ENCODE measurements around the gene ERMN.

ERMN gene

GRCh38 chr2:157327621-157328500 is 2.2 kb upstream of the ERMN start:
- peak; percentile 65 for DNase-seq

GRCh38 chr2:157327200-157327599 is 1.6 kb upstream of the ERMN start:
- DNase-seq, result no peak

GRCh38 chr2:157326698-157327097 is 1.1 kb upstream of the ERMN start:
- no peak for DNase-seq

- no peak for DNase-seq
These were observed 1.2 kb downstream of the ERMN start for GRCh38 chr2:157324331-157324843.

- no peak for DNase-seq
These were observed 3.2 kb downstream of the ERMN start for GRCh38 chr2:157322432-157322831.

GRCh38 chr2:157321466-157321865 is 4.2 kb downstream of the ERMN start:
- DNase-seq, result no peak

- no peak for DNase-seq
These were observed 5.2 kb downstream of the ERMN start for GRCh38 chr2:157320409-157320808.

- no peak for DNase-seq
These were observed 5.8 kb downstream of the ERMN start for GRCh38 chr2:157319795-157320194.

GRCh38 chr2:157318884-157319283 is 6.7 kb downstream of the ERMN start:
- no peak for DNase-seq

GRCh38 chr2:157315901-157316300 is 9.7 kb downstream of the ERMN start:
- no peak for DNase-seq

- no peak for DNase-seq
These were observed 12.6 kb downstream of the ERMN start for GRCh38 chr2:157312866-157313486.

- DNase-seq, result no peak
These were observed 13.9 kb downstream of the ERMN start for GRCh38 chr2:157311706-157312105.

- DNase-seq, result no peak
These were observed 15.7 kb downstream of the ERMN start for GRCh38 chr2:157309878-157310277.

GRCh38 chr2:157307021-157307420 is 18.6 kb downstream of the ERMN start:
- DNase-seq, result no peak

GRCh38 chr2:157305723-157306110 is 19.9 kb downstream of the ERMN start:
- DNase-seq, result no peak

- no peak for DNase-seq
These were observed 20.6 kb downstream of the ERMN start for GRCh38 chr2:157304811-157305722.

- DNase-seq, result no peak
These were observed 22.0 kb downstream of the ERMN start for GRCh38 chr2:157303612-157304011.

- no peak for DNase-seq
These were observed 23.0 kb downstream of the ERMN start for GRCh38 chr2:157302492-157303099.

- no peak for DNase-seq
These were observed 24.3 kb downstream of the ERMN start for GRCh38 chr2:157301307-157301706.

GRCh38 chr2:157296958-157297357 is 28.7 kb downstream of the ERMN start:
- no peak for DNase-seq

GRCh38 chr2:157296490-157296889 is 29.1 kb downstream of the ERMN start:
- no peak for DNase-seq

GRCh38 chr2:157292853-157293252 is 32.8 kb downstream of the ERMN start:
- DNase-seq, result no peak

GRCh38 chr2:157291018-157291417 is 34.6 kb downstream of the ERMN start:
- DNase-seq, result no peak
